Testis (tissue), 3 donors: Measurements from ENCODE around the gene DNAH17. TPM values are rescaled to one million over a fixed set of nuclear protein-coding genes. Genes with fewer than 3 reads are reported as not detected.

Experiments used
- DNase-seq: peaks from one replicate; pipeline ENCODE4 v3.0.0-alpha.2; 2019
- H3K27ac ChIP-seq, 2 donors: fragments of 200-600 bp; sonication (generic); one replicate each; pipeline ENCODE4 v1.5.1; 2019
- H3K27me3 ChIP-seq: fragments of 200-600 bp; sonication (generic); one replicate; pipeline ENCODE4 v1.5.1; 2019
- H3K36me3 ChIP-seq: fragments of 200-600 bp; sonication (generic); one replicate; pipeline ENCODE4 v1.5.1; 2017; ENCODE audit warnings: low read depth; ENCODE audit errors: missing control alignments
- H3K4me1 ChIP-seq: fragments of 200-600 bp; sonication (generic); one replicate; pipeline ENCODE4 v1.5.1; 2019
- H3K4me3 ChIP-seq, 2 donors: fragments of 200-600 bp; sonication (generic); one replicate each; pipeline ENCODE4 v1.5.1; 2017 to 2019
- H3K9me3 ChIP-seq: fragments of 200-600 bp; sonication (generic); one replicate; pipeline ENCODE4 v1.5.1; 2017
- CTCF ChIP-seq, 3 experiments: fragments of 450-650 bp in 2 of 3; fragments of 200-600 bp in 1 of 3; sonication (generic) in 1 of 3; IDR thresholded peaks; one replicate each; pipeline ENCODE4 v1.5.1; 2016 to 2019; ENCODE audit warnings: antibody characterized with exemption in 3 of 3, mild to moderate bottlenecking in 2 of 3, moderate library complexity in 1 of 3
- POLR2A ChIP-seq: fragments of 450-650 bp; IDR thresholded peaks from one replicate; pipeline ENCODE4 v1.6.1; 2017; ENCODE audit warnings: antibody characterized with exemption, mild to moderate bottlenecking, moderate library complexity
- WGBS, 2 donors: methylation state at CpG; one replicate each; pipeline ENCODE4 v1.1.5; 2018; 5-methylcytosine and 5-hydroxymethylcytosine counted together
- intact Hi-C: fragments of 100-400 bp; cut with DNase I; formaldehyde crosslinking; loops from one replicate; pipeline ENCODE4 v1.15.1; 2023; ENCODE audit warnings: low total_unique reads
- polyA plus RNA-seq: library from polyadenylated mRNA; stranded (reverse); fragments of 350-450 nt; fragmentation: Illumina TruSeq; extraction: RNeasy Lipid Tissue Mini Kit (QIAGEN cat#74804); gene quantifications from one replicate; pipeline ENCODE4 v1.2.3, GENCODE V29; 2014; ENCODE audit warnings: low read depth, low replicate concordance; ENCODE audit not compliant: insufficient read depth
- total RNA-seq, 2 donors: library from RNA; depleted of rRNA; stranded (reverse); fragments of >200 nt; gene quantifications; one replicate each; pipeline ENCODE4 v1.2.3, GENCODE V29; 2016

The DNAH17 gene
- total and polyA plus RNA-seq, 3 donors from 2014 or later, result 38.5 to 93.1 (median 57.6) TPM

DNA sequence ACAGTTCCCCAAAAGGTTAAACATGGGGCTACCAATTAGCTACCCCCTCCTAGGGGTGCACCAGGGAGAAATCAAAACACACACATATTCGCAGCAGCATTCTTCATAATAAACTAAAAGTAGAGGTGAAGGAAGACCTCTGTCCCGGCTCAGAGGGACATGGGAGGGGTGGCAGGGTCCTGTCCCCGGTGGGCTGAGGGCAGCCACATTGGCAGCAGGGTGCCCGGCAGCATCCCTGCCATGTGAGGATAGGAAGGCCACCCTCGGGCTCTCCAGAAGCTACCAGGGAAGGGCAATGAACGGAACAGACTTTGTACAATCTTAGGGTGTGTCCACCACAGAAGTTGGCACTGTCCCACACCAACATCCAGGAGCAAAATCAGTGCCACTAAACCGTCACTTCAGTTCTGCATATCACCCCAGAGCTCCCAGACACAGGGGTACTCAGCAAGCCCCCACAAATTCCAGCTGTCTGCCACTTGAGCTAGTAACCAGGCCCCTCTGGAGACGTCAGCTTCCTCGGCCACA lies 3.1 kb upstream of the DNAH17 start:
- H3K4me1 ChIP-seq, result no peaks in the 10 kb centered on the region
- 90 to 94% methylated on average over 7 to 9 of the region's 9 CpGs for WGBS, 2 donors
- intact Hi-C loops, result no loop called here
- H3K4me3 ChIP-seq, result no peak overlapping the region
- DNase-seq, result no peak
- TF ChIP-seq CTCF (IDR thresholded peaks at IDR 0.05) (no peak), POLR2A (no peak)
- no peaks in the 10 kb centered on the region for H3K9me3 ChIP-seq
- no peaks in the 10 kb centered on the region for H3K27me3 ChIP-seq
- no peaks in the 10 kb centered on the region for H3K36me3 ChIP-seq
- H3K27ac ChIP-seq, result no peak overlapping the region

- WGBS, 2 donors, result 83 to 88% methylated on average over 15 to 23 of the region's 23 CpGs
- intact Hi-C loops, result no loop called here
- Histone ChIP-seq H3K27ac (no peak overlapping the region), H3K4me1 (no peaks in the 10 kb centered on the region), H3K27me3 (no peaks in the 10 kb centered on the region), H3K36me3 (no peaks in the 10 kb centered on the region), H3K9me3 (no peaks in the 10 kb centered on the region), H3K4me3 (no peak overlapping the region)
- DNase-seq, result no peak
- no peak for TF ChIP-seq CTCF (IDR thresholded peaks at IDR 0.05)
- no peak for TF ChIP-seq POLR2A
Measured at GRCh38 chr17:78576389-78577112, 645 bp downstream of the DNAH17 start.

- no peak overlapping the region for H3K27ac ChIP-seq
- H3K36me3 ChIP-seq, result no peaks in the 10 kb centered on the region
- no peak overlapping the region for H3K4me3 ChIP-seq
- H3K27me3 ChIP-seq, result no peaks in the 10 kb centered on the region
- WGBS, 2 donors, result 88% methylated on average over 7 of the region's 7 CpGs
- H3K9me3 ChIP-seq, result no peaks in the 10 kb centered on the region
- DNase-seq, result no peak
- TF ChIP-seq CTCF (IDR thresholded peaks at IDR 0.05) (no peak), POLR2A (no peak)
- intact Hi-C loops, result no loop called here
- H3K4me1 ChIP-seq, result no peaks in the 10 kb centered on the region
Measured at GRCh38 chr17:78575899-78576298, 1.3 kb downstream of the DNAH17 start.

DNA sequence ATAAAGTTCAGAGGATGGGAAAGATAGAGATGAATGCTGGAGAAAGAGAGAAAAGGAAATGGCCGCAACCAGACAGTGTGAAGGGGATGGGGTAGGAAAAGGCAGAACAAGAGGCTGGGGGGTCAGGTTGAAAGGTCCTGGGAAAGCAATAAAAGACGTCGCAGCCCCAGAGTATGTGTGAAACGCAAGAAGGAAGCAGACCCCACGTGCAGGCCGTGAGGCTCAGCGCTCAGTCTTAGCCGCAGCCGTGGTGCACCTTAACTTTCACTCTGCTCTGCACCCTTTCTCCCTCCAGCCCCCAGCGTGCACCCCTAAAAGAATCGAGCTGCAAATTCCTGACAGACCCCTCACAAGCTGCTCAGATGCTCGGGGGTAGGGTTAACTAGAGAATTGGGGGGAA lies 1.9 kb downstream of the DNAH17 start:
- Histone ChIP-seq H3K9me3 (no peaks in the 10 kb centered on the region), H3K27me3 (no peaks in the 10 kb centered on the region), H3K4me1 (no peaks in the 10 kb centered on the region), H3K4me3 (no peak overlapping the region), H3K27ac (no peak overlapping the region), H3K36me3 (no peaks in the 10 kb centered on the region)
- no peak for DNase-seq
- TF ChIP-seq CTCF (IDR thresholded peaks at IDR 0.05), result no peak
- TF ChIP-seq POLR2A, result no peak
- 71 to 72% methylated on average over 12 of the region's 12 CpGs for WGBS, 2 donors
- intact Hi-C loops, result no loop called here

- no peaks in the 10 kb centered on the region for H3K27me3 ChIP-seq
- no peaks in the 10 kb centered on the region for H3K36me3 ChIP-seq
- H3K9me3 ChIP-seq, result no peaks in the 10 kb centered on the region
- no peak for DNase-seq
- no peak overlapping the region for H3K4me3 ChIP-seq
- TF ChIP-seq CTCF (IDR thresholded peaks at IDR 0.05) (no peak), POLR2A (no peak)
- 85 to 86% methylated on average over 6 to 8 of the region's 8 CpGs for WGBS, 2 donors
- no peaks in the 10 kb centered on the region for H3K4me1 ChIP-seq
- no peak overlapping the region for H3K27ac ChIP-seq
- intact Hi-C loops, result no loop called here
Measured at GRCh38 chr17:78573955-78574354, 3.2 kb downstream of the DNAH17 start.
